HEK293T (cell line): ENCODE data around the gene TECR.
A peak's percentile ranks its signal among the peaks of the same experiment; 100 is the strongest.

Experiments
- CTCF ChIA-PET: fragments of 350-600 bp; formaldehyde crosslinking; extraction: SDS; loops from one replicate; lab custom pipeline; 2021; ENCODE audit warnings: antibody characterized with exemption, inconsistent platforms; lab: Yijun Ruan, JAX
- POLR2A ChIA-PET: fragments of 350-600 bp; formaldehyde crosslinking; extraction: SDS; loops from one replicate; lab custom pipeline; 2020; ENCODE audit warnings: antibody characterized with exemption, inconsistent platforms; lab: Yijun Ruan, JAX
- DNase-seq: peaks from one replicate; pipeline ENCODE4 v3.0.0; 2012; ENCODE audit warnings: mixed read lengths; ENCODE audit errors: extremely low spot score
- ARNT ChIP-seq: fragments of 450-650 bp; IDR thresholded peaks from 2 replicates; pipeline ENCODE4 v1.6.1; 2017; ENCODE audit warnings: mild to moderate bottlenecking
- BHLHE40 ChIP-seq: fragments of 450-650 bp; IDR thresholded peaks from 2 replicates; pipeline ENCODE4 v1.6.1; 2016; ENCODE audit warnings: mild to moderate bottlenecking, moderate library complexity, borderline replicate concordance
- CTBP1 ChIP-seq: fragments of 450-650 bp; IDR thresholded peaks from 2 replicates; pipeline ENCODE4 v1.6.1; 2016; ENCODE audit warnings: borderline replicate concordance
- ELF4 ChIP-seq: fragments of 450-650 bp; IDR thresholded peaks from 2 replicates; pipeline ENCODE4 v1.6.1; 2017; ENCODE audit warnings: antibody characterized with exemption
- FOXA1 ChIP-seq: fragments of 450-650 bp; IDR thresholded peaks from 2 replicates; pipeline ENCODE4 v1.6.1; 2016; ENCODE audit warnings: mild to moderate bottlenecking
- FOXK2 ChIP-seq: fragments of 450-650 bp; IDR thresholded peaks from 2 replicates; pipeline ENCODE4 v1.6.1; 2016; ENCODE audit warnings: mild to moderate bottlenecking
- FOXM1 ChIP-seq: fragments of 450-650 bp; IDR thresholded peaks from 2 replicates; pipeline ENCODE4 v1.6.1; 2017; ENCODE audit warnings: mild to moderate bottlenecking, borderline replicate concordance
- HDGF ChIP-seq: fragments of 450-650 bp; IDR thresholded peaks from 2 replicates; pipeline ENCODE4 v1.6.1; 2017; ENCODE audit warnings: antibody characterized with exemption, borderline replicate concordance
- L3MBTL2 ChIP-seq: fragments of 450-650 bp; conservative IDR thresholded peaks from 2 replicates; pipeline ENCODE4 v1.6.1; 2016; ENCODE audit warnings: mild to moderate bottlenecking
- LEF1 ChIP-seq: fragments of 450-650 bp; IDR thresholded peaks from 2 replicates; pipeline ENCODE4 v1.6.1; 2017; ENCODE audit warnings: mild to moderate bottlenecking, borderline replicate concordance
- NFRKB ChIP-seq: fragments of 450-650 bp; IDR thresholded peaks from 2 replicates; pipeline ENCODE4 v1.6.1; 2016; ENCODE audit warnings: mild to moderate bottlenecking, moderate library complexity
- PKNOX1 ChIP-seq: fragments of 450-650 bp; IDR thresholded peaks from 2 replicates; pipeline ENCODE4 v1.6.1; 2016
- SP1 ChIP-seq: fragments of 450-650 bp; IDR thresholded peaks from 2 replicates; pipeline ENCODE4 v1.6.1; 2017
- SUZ12 ChIP-seq: fragments of 450-650 bp; IDR thresholded peaks from 2 replicates; pipeline ENCODE4 v1.6.1; 2016; ENCODE audit warnings: mild to moderate bottlenecking
- TARDBP ChIP-seq: fragments of 450-650 bp; IDR thresholded peaks from 2 replicates; pipeline ENCODE4 v1.6.1; 2016
- ZNF384 ChIP-seq: fragments of 450-650 bp; IDR thresholded peaks from 2 replicates; pipeline ENCODE4 v1.6.1; 2016

TECR gene

GRCh38 chr19:14528419-14529253 lies 758 bp upstream of the TECR start:
- no peak for DNase-seq
- ChIA-PET CTCF (interaction anchor here (0.6 kb wide), 1 partner anchor 48 kb away, joined by 3 read pairs; no protein-coding TSS in a partner anchor), POLR2A (interaction anchor here (1.0 to 1.2 kb wide), 2 partner anchors 10 to 11 kb away, joined by 4 to 6 read pairs; partner anchors contain the start of gene DNAJB1)
- no peak for TF ChIP-seq SP1
- TF ChIP-seq L3MBTL2 = no peak
- TF ChIP-seq HDGF = no peak
- no peak for TF ChIP-seq LEF1
- no peak for TF ChIP-seq FOXK2
- TF ChIP-seq BHLHE40 = no peak
- TF ChIP-seq PKNOX1 = no peak
- TF ChIP-seq FOXM1 = no peak
- no peak for TF ChIP-seq CTBP1
- no peak for TF ChIP-seq SUZ12
- no peak for TF ChIP-seq ZNF384
- no peak for TF ChIP-seq TARDBP
- no peak for TF ChIP-seq NFRKB
- TF ChIP-seq ELF4 = no peak
- no peak for TF ChIP-seq ARNT
- no peak for TF ChIP-seq FOXA1

- POLR2A ChIA-PET = no interaction called here
- CTCF ChIA-PET = no interaction called here
- TF ChIP-seq LEF1 (no peak), ELF4 (no peak), PKNOX1 (no peak), FOXK2 (no peak), FOXM1 (no peak), L3MBTL2 (no peak; the same call in 1 of the 2 replicates), FOXA1 (no peak), ZNF384 (no peak)
- DNase-seq = no peak
Observed at GRCh38 chr19:14530005-14530348, 583 bp downstream of the TECR start.

- ChIA-PET POLR2A (interaction anchor here (2.3 kb wide), 1 partner anchor 12 kb away, joined by 11 read pairs; the partner anchor contains the start of gene DNAJB1), CTCF (no interaction called here)
- no peak for TF ChIP-seq HDGF
- TF ChIP-seq SP1 = no peak
- TF ChIP-seq ARNT = no peak
- TF ChIP-seq NFRKB = no peak
- no peak for TF ChIP-seq CTBP1
- no peak for TF ChIP-seq BHLHE40
- TF ChIP-seq FOXA1 = no peak
- no peak for TF ChIP-seq TARDBP
- TF ChIP-seq PKNOX1 = no peak
- TF ChIP-seq ZNF384 = no peak
- no peak for TF ChIP-seq ELF4
- no peak for TF ChIP-seq L3MBTL2
- TF ChIP-seq LEF1 = no peak
- TF ChIP-seq SUZ12 = no peak
- TF ChIP-seq FOXM1 = no peak
- no peak for TF ChIP-seq FOXK2
- DNase-seq = no peak
Observed at GRCh38 chr19:14530506-14530905, 1.1 kb downstream of the TECR start.

- DNase-seq = no peak
- ChIA-PET CTCF (no interaction called here), POLR2A (interaction anchor here (1.2 kb wide), 2 partner anchors 15 to 16 kb away, joined by 3 to 5 read pairs; partner anchors contain the start of gene DNAJB1)
- TF ChIP-seq FOXK2 (no peak), PKNOX1 (no peak), BHLHE40 (no peak), SUZ12 (no peak), LEF1 (no peak)
Observed at GRCh38 chr19:14533450-14533849, 4.1 kb downstream of the TECR start.

GRCh38 chr19:14536926-14537692 lies 7.7 kb downstream of the TECR start:
- ChIA-PET POLR2A (interaction anchor here (3.6 kb wide), 1 partner anchor 19 kb away, joined by 20 read pairs; the partner anchor contains the start of gene DNAJB1), CTCF (no interaction called here)
- peak; percentile 84 for DNase-seq
- TF ChIP-seq FOXM1 (no peak), NFRKB (no peak), ELF4 (no peak), PKNOX1 (no peak), CTBP1 (no peak), LEF1 (no peak), FOXK2 (no peak), BHLHE40 (no peak), HDGF (no peak), SP1 (no peak), L3MBTL2 (no peak), TARDBP (no peak), ARNT (no peak), SUZ12 (no peak)
